Liver (tissue), 9 donors: ENCODE data around the gene CELF5. TPM values are rescaled to one million over a fixed set of nuclear protein-coding genes. Genes with fewer than 3 reads are reported as not detected.

Source experiments
- DNase-seq: peaks from one replicate; pipeline ENCODE4 v3.0.0-alpha.2; 2017; ENCODE audit warnings: low spot score
- H3K27ac ChIP-seq, 2 donors: one replicate each; pipeline ENCODE4 v1.7.0; 2013; ENCODE audit warnings: inconsistent platforms in 2 of 2, low read length in 2 of 2, control low read depth in 1 of 2, low read depth in 1 of 2, mild to moderate bottlenecking in 1 of 2
- H3K27me3 ChIP-seq, 4 donors: one replicate each; pipeline versions ENCODE4 v1.6.1 to v1.7.0; 2013; ENCODE audit warnings: low read length in 3 of 4, inconsistent platforms in 1 of 4, mild to moderate bottlenecking in 1 of 4, moderate library complexity in 1 of 4; ENCODE audit not compliant: control insufficient read depth in 4 of 4, insufficient read depth in 4 of 4
- H3K36me3 ChIP-seq, 4 donors: one replicate each; pipeline versions ENCODE4 v1.6.1 to v1.7.0; 2013; ENCODE audit warnings: low read length in 3 of 4, mild to moderate bottlenecking in 3 of 4, low read depth in 1 of 4, moderate library complexity in 1 of 4; ENCODE audit not compliant: control insufficient read depth in 4 of 4, insufficient read depth in 3 of 4
- H3K4me1 ChIP-seq, 4 donors: one replicate each; pipeline versions ENCODE4 v1.6.1 to v1.7.0; 2013; ENCODE audit warnings: low read length in 3 of 4, mild to moderate bottlenecking in 3 of 4, moderate library complexity in 1 of 4; ENCODE audit not compliant: control insufficient read depth in 4 of 4, insufficient read depth in 4 of 4
- H3K4me3 ChIP-seq, 3 donors: one replicate each; pipeline versions ENCODE4 v1.6.1 to v1.7.0; 2013; ENCODE audit warnings: low read length in 3 of 3, control low read depth in 1 of 3, low read depth in 1 of 3, mild to moderate bottlenecking in 1 of 3
- H3K9ac ChIP-seq, 2 donors: one replicate each; pipeline ENCODE4 v1.7.0; 2013; ENCODE audit warnings: low read length in 2 of 2, mild to moderate bottlenecking in 2 of 2, moderate library complexity in 2 of 2, control low read depth in 1 of 2, low read depth in 1 of 2
- H3K9me3 ChIP-seq, 4 donors: one replicate each; pipeline versions ENCODE4 v1.6.1 to v1.7.0; 2013; ENCODE audit warnings: low read length in 3 of 4; ENCODE audit not compliant: control insufficient read depth in 4 of 4
- EGR1 ChIP-seq, 2 donors: IDR thresholded peaks; 2 replicates each; pipeline ENCODE4 v1.6.1; 2016 to 2018; ENCODE audit warnings: antibody characterized with exemption in 2 of 2, low read depth in 2 of 2
- FOXA1 ChIP-seq: IDR thresholded peaks from 2 replicates; pipeline ENCODE4 v1.6.1; 2016; ENCODE audit warnings: antibody characterized with exemption
- FOXA2 ChIP-seq: IDR thresholded peaks from 2 replicates; pipeline ENCODE4 v1.6.1; 2016; ENCODE audit warnings: antibody characterized with exemption
- GABPA ChIP-seq, 2 donors: IDR thresholded peaks in 1 of 2; conservative IDR thresholded peaks in 1 of 2; 2 replicates each; pipeline ENCODE4 v1.6.1; 2016; ENCODE audit warnings: antibody characterized with exemption in 2 of 2, mild to moderate bottlenecking in 1 of 2, moderate library complexity in 1 of 2
- JUND ChIP-seq, 2 donors: IDR thresholded peaks; 2 replicates each; pipeline ENCODE4 v1.6.1; 2016; ENCODE audit warnings: antibody characterized with exemption in 2 of 2
- MAX ChIP-seq: IDR thresholded peaks from 2 replicates; pipeline ENCODE4 v1.6.1; 2016; ENCODE audit warnings: antibody characterized with exemption
- NR2F2 ChIP-seq: IDR thresholded peaks from 2 replicates; pipeline ENCODE4 v1.6.1; 2016; ENCODE audit warnings: antibody characterized with exemption
- REST ChIP-seq: IDR thresholded peaks from 2 replicates; pipeline ENCODE4 v1.6.1; 2016; ENCODE audit warnings: antibody characterized with exemption, mild to moderate bottlenecking
- TAF1 ChIP-seq: conservative IDR thresholded peaks from 2 replicates; pipeline ENCODE4 v1.6.1; 2016; ENCODE audit warnings: antibody characterized with exemption, mild to moderate bottlenecking
- YY1 ChIP-seq: IDR thresholded peaks from 2 replicates; pipeline ENCODE4 v1.6.1; 2016; ENCODE audit warnings: antibody characterized with exemption, mild to moderate bottlenecking
- ZBTB33 ChIP-seq: IDR thresholded peaks from 2 replicates; pipeline ENCODE4 v1.6.1; 2016; ENCODE audit warnings: antibody characterized with exemption
- WGBS: extraction: QIAGEN DNeasy Blood & Tissue Kit; methylation state at CpG from one replicate; pipeline ENCODE4 v1.1.7; 2013; 5-methylcytosine and 5-hydroxymethylcytosine counted together
- polyA plus RNA-seq, 2 donors: library from polyadenylated mRNA; stranded (reverse) in 1 of 2; unstranded in 1 of 2; fragments of 200-250 nt in 1 of 2; fragments of >200 nt in 1 of 2; fragmentation: Nextera tagmentation in 1 of 2; extraction: Ambion mirVana in 1 of 2; gene quantifications; one replicate each; pipeline versions ENCODE4 v1.2.1 to v1.2.3, GENCODE V29; 2013 to 2015
- total RNA-seq, 2 donors: library from RNA; depleted of rRNA; stranded (reverse); fragments of >200 nt; gene quantifications; one replicate each; pipeline ENCODE4 v1.2.3, GENCODE V29; 2014
- TF ChIP-seq, protein P1 (sequence below): fragments of 150-350 bp; IDR thresholded peaks from 2 replicates; pipeline ENCODE4 v1.5.1; 2017; ENCODE audit warnings: improper control_type of control experiment, low read depth, low read length; ENCODE audit not compliant: missing input control
- donor health status: healthy.
- donor health status: healthy.
- donor health status: healthy.
- donor health status: healthy.
- donor health status: healthy.

Gene CELF5
- total and polyA plus RNA-seq, 4 donors, result 0.06 to 0.50 (median 0.26) TPM

DNA sequence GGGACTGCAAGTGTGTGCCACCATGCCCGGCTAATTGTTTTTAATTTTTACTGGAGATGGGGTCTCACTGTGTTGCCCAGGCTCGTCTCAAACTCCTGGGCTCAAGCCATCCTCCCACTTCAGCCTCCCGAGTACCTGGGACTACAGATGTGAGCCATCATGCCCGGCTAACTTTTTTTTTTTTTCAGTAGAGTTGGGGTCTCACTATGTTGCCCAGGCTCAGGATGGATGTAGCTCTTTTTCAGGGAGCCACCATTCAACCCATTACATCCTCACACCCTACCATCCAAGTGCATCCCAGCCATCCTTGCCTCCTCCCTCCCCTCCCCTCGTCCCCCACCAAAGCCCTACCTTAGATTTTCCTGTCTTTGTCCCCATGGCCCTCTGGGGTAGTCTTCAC is 14.9 kb downstream of the CELF5 start:
- no peak overlapping the region for H3K9ac ChIP-seq
- 68% methylated on average over 5 of the region's 5 CpGs for WGBS
- H3K9me3 ChIP-seq, result no peaks in the 10 kb centered on the region
- TF ChIP-seq MAX, result no peak
- TF ChIP-seq NR2F2, result no peak
- TF ChIP-seq FOXA1, result no peak
- TF ChIP-seq GABPA (IDR thresholded peaks at IDR 0.05 in 1 of 2, conservative IDR thresholded peaks at IDR 0.05 in 1 of 2), result no peak
- TF ChIP-seq JUND (IDR thresholded peaks at IDR 0.05), result no peak
- TF ChIP-seq EGR1 (IDR thresholded peaks at IDR 0.05; ENCODE audit: low read depth in 2 of 2), result no peak
- TF ChIP-seq, protein P1, sequence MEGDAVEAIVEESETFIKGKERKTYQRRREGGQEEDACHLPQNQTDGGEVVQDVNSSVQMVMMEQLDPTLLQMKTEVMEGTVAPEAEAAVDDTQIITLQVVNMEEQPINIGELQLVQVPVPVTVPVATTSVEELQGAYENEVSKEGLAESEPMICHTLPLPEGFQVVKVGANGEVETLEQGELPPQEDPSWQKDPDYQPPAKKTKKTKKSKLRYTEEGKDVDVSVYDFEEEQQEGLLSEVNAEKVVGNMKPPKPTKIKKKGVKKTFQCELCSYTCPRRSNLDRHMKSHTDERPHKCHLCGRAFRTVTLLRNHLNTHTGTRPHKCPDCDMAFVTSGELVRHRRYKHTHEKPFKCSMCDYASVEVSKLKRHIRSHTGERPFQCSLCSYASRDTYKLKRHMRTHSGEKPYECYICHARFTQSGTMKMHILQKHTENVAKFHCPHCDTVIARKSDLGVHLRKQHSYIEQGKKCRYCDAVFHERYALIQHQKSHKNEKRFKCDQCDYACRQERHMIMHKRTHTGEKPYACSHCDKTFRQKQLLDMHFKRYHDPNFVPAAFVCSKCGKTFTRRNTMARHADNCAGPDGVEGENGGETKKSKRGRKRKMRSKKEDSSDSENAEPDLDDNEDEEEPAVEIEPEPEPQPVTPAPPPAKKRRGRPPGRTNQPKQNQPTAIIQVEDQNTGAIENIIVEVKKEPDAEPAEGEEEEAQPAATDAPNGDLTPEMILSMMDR, result no peak
- TF ChIP-seq FOXA2, result no peak
- no peak for DNase-seq
- no peaks in the 10 kb centered on the region for H3K27me3 ChIP-seq
- no peak overlapping the region for H3K4me3 ChIP-seq
- H3K36me3 ChIP-seq, result no peaks in the 10 kb centered on the region
- no peaks in the 10 kb centered on the region for H3K4me1 ChIP-seq
- no peak overlapping the region for H3K27ac ChIP-seq

GRCh38 chr19:3243819-3244700 is 19.6 kb downstream of the CELF5 start:
- Histone ChIP-seq H3K9ac (no peak overlapping the region), H3K27me3 (no peaks in the 10 kb centered on the region), H3K36me3 (no peaks in the 10 kb centered on the region), H3K27ac (no peak overlapping the region), H3K9me3 (no peaks in the 10 kb centered on the region), H3K4me3 (no peak overlapping the region), H3K4me1 (no peaks in the 10 kb centered on the region)
- DNase-seq, result peak; percentile 62
- TF ChIP-seq YY1 (no peak), MAX (no peak), ZBTB33 (no peak), REST (peak; percentile 99), TAF1 (no peak)
- WGBS, result 41% methylated on average over 23 of the region's 23 CpGs
